Astrocyte (in vitro differentiated cells and primary cell): ENCODE results near the gene SLC1A7.

Experiments used
- EZH2 ChIP-seq: IDR thresholded peaks from 2 replicates; pipeline ENCODE4 v1.6.1; 2012; ENCODE audit warnings: mild to moderate bottlenecking, low read length, inconsistent platforms; ENCODE audit not compliant: insufficient read depth
- TF ChIP-seq, protein P1 (sequence below): IDR thresholded peaks from 2 replicates; pipeline ENCODE4 v1.5.1; 2011; ENCODE audit warnings: low read depth, mild to moderate bottlenecking, inconsistent platforms, low read length, moderate library complexity; ENCODE audit not compliant: insufficient read depth

DNA sequence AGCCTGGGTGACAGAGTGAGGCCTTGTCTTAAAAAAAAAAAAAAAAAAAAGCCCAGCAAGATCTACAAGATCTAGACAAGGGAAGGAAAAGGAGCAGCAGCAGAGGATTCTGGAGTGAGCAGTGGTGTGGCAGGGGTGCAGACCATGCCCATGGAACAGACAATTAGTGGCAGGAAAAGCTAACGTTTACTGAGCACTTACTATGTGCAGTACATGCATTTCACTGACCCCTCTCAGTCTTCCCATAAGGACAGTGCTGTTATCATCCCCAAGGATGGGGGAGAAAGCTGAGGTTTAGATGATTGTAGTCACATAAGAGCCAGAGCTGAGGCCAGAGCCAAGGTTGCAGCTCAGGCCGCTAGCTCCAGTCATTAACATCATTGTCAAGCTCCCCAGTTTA lies 74.6 kb downstream of the SLC1A7 start:
- TF ChIP-seq, protein P1, sequence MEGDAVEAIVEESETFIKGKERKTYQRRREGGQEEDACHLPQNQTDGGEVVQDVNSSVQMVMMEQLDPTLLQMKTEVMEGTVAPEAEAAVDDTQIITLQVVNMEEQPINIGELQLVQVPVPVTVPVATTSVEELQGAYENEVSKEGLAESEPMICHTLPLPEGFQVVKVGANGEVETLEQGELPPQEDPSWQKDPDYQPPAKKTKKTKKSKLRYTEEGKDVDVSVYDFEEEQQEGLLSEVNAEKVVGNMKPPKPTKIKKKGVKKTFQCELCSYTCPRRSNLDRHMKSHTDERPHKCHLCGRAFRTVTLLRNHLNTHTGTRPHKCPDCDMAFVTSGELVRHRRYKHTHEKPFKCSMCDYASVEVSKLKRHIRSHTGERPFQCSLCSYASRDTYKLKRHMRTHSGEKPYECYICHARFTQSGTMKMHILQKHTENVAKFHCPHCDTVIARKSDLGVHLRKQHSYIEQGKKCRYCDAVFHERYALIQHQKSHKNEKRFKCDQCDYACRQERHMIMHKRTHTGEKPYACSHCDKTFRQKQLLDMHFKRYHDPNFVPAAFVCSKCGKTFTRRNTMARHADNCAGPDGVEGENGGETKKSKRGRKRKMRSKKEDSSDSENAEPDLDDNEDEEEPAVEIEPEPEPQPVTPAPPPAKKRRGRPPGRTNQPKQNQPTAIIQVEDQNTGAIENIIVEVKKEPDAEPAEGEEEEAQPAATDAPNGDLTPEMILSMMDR = no peak
- no peak for TF ChIP-seq EZH2
